ENCODE results near the gene IFT81.
"Not testable (repeated sequence)": the region's sequence is repeated elsewhere in the genome, so short reads cannot be mapped to it uniquely, and the experiment has no call there.

The IFT81 gene, protein sequence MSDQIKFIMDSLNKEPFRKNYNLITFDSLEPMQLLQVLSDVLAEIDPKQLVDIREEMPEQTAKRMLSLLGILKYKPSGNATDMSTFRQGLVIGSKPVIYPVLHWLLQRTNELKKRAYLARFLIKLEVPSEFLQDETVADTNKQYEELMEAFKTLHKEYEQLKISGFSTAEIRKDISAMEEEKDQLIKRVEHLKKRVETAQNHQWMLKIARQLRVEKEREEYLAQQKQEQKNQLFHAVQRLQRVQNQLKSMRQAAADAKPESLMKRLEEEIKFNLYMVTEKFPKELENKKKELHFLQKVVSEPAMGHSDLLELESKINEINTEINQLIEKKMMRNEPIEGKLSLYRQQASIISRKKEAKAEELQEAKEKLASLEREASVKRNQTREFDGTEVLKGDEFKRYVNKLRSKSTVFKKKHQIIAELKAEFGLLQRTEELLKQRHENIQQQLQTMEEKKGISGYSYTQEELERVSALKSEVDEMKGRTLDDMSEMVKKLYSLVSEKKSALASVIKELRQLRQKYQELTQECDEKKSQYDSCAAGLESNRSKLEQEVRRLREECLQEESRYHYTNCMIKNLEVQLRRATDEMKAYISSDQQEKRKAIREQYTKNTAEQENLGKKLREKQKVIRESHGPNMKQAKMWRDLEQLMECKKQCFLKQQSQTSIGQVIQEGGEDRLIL

GRCh38 chr12:110124269-110124995 is at the start of gene IFT81:
TSS of gene IFT81 (plus strand) at chr12:110124357. CDS start at chr12:110127381, 3,024 bp downstream.
- DNase-seq (ENCODE audit: low spot score) = peak; percentile 95

GRCh38 chr12:110075880-110076279 is 48.3 kb upstream of the IFT81 start:
- no peak for DNase-seq (ENCODE audit: low spot score)

DNA sequence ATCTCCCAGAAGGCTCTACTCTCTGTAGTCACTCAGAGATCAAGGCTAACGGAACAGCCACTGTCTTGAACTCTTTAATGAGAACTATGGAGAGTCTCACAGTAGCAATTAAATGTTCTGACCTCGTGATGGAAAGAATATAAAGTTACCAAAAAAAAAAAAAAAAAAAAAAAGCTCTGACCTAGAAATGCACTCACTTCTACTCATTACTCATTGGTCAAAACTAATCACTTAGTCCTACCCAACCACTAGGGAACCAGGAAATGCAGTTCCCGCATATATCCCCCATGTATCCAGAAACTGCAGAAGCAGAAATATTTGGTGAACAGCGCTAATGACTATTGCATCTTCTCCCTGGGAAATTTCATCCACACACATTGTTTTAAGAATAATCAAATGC is 46.4 kb upstream of the IFT81 start:
- DNase-seq (ENCODE audit: low spot score) = peak; percentile 86

- peak; percentile 99 for DNase-seq (ENCODE audit: low spot score)
Observed at GRCh38 chr12:110079477-110080400, 44.4 kb upstream of the IFT81 start.

- no peak for DNase-seq (ENCODE audit: low spot score)
Observed at GRCh38 chr12:110080410-110080809, 43.7 kb upstream of the IFT81 start.

DNA sequence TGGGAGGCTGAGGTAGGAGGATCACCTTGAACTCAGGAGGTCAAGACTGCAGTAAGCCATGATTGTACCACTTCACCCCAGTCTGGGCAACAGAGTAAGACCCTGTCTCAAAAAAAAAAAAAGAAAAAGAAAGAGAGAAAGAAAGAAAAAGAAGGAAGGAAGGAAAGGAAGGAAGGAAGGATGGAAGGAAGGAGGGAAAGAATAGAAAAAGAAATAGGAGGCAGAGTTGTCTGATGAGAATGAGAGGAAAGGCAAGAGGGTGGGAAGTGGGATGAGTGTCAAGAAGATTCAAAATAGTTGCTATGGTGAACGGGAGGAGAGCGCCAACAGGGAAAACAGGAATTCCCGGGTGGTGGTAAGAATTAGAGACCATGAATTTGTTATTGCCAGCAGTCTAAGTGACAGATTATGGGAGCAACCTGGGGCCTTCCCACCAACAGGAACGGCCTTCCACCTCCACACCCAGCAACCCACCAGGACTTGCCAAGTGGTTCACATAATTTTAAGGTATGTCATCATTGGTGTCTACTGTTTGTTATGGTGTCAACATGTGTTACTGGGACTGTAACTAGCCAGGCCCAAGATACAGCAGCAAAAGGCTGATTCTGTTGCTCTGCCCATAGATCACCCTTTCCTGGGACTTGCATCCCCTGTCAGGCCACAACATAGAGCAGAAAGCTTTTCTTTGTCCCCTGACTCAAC is 39.7 kb upstream of the IFT81 start:
- DNase-seq (ENCODE audit: low spot score) = no peak

- DNase-seq (ENCODE audit: low spot score) = not testable (repeated sequence)
Observed at GRCh38 chr12:110088216-110088615, 35.9 kb upstream of the IFT81 start.

- DNase-seq (ENCODE audit: low spot score) = no peak
Observed at GRCh38 chr12:110088936-110089335, 35.2 kb upstream of the IFT81 start.

- DNase-seq (ENCODE audit: low spot score) = no peak
Observed at GRCh38 chr12:110090266-110091135, 33.7 kb upstream of the IFT81 start.

- no peak for DNase-seq (ENCODE audit: low spot score)
Observed at GRCh38 chr12:110091136-110091711, 32.9 kb upstream of the IFT81 start.

GRCh38 chr12:110093631-110094311 is 30.4 kb upstream of the IFT81 start:
- DNase-seq (ENCODE audit: low spot score) = no peak

DNA sequence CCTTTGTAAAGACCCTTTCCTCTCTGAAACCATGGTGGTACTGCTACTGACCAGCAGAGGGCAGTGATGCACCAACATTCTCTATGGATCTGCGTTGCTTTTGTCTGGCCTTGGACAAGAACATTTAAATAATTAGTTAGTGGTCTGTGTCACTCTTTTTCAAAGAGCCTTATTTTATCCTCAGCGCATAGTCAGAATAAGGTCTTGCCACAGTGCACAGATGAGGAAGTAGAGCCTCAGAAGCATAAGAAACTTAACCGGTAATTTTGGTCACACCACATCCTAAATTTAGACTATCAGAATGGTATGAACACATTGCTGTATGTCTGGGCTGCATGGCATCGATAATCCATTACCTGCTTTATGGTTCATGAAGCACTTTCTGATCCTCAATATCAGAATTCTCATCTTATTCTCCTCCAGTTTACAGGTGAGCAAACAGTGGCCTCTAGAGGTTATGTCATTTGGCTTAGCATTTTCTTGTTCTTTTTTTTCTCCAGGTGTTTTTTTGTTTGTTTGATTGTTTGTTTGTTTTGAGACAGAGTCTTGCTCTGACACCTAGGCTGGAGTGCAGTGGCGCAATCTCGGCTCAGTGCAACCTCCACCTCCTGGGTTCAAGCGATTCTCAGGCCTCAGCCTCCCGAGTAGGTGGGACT is 23.7 kb upstream of the IFT81 start:
- peak; percentile 63 for DNase-seq (ENCODE audit: low spot score)

- DNase-seq (ENCODE audit: low spot score) = peak; percentile 80
Observed at GRCh38 chr12:110102255-110102654, 21.9 kb upstream of the IFT81 start.

DNA sequence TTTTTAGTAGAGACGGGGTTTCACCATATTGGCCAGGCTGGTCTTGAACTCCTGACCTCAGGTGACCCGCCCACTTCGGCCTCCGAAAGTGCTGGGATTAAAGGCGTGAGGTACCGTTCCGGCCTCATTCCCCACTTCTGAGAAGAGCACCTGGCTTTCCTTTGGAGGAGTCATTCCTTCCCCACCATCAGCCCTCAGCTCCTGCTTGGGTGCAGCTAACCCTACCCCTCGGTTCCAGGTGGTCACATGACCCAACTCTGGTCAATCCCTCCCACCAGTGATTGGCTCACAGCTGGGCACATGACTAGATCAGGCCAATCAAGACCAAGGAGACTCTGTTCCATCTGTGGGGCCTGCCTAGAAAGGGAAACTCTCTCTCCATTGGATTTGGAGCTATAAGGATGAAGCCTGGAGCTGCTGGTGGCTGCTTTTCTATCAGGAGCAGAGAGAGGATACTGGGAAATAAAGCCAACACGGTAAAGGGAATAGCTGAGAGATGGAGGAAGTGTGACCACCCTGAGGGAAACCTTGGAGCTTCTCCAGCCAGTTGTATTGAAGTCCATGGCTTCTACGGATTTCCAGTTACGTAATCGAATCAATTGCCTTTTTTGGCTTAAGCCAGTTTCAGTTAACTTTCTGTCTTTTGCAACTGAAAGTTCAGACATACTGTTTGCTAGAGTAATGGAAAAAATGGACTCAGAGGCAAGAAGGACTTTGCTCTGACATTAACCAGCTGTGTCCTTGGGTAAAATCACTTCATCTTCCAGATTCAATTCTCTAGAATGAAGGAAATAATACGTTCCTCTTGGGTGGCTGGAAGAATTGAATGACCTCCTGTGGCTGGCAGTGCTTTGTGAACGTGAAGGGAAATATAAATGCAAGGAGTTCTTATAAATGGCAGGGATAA is 19.7 kb upstream of the IFT81 start:
- DNase-seq (ENCODE audit: low spot score) = no peak

GRCh38 chr12:110105159-110105558 is 19.0 kb upstream of the IFT81 start:
- no peak for DNase-seq (ENCODE audit: low spot score)

DNA sequence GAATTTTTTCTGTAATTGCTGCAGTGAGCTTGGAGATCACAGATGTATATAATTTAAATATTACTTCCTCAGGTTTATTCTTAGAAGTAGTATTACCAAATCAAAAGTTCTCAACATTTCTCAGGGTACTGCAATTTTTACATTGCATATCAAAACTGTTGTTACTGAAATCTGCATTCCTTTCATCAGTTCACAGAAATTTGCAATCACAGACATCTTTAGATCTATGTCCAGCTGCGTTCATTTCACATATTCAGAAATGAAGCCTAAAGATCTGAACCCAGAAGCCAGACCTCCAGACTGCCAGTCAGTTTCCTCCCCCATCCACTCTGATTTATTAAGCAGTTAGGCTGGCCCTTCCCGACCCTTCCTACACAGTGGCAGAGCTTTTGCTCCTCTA is 18.2 kb upstream of the IFT81 start:
- no peak for DNase-seq (ENCODE audit: low spot score)

Measured in COLO829 (cell line).